Globus pallidus (tissue), 1 donor: ENCODE data around the gene OR1S1.
"Not testable (repeated sequence)": the region's sequence is repeated elsewhere in the genome, so short reads cannot be mapped to it uniquely, and the experiment has no call there.

Source experiments
- DNase-seq: peaks from one replicate; pipeline ENCODE4 v3.0.0-alpha.2; 2015; ENCODE audit warnings: low spot score

Gene OR1S1

GRCh38 chr11:58212420-58212819 is at the start of gene OR1S1:
Gene OR1S1, plus strand, starts transcription at chr11:58212720.
- not testable (repeated sequence) for DNase-seq

DNA sequence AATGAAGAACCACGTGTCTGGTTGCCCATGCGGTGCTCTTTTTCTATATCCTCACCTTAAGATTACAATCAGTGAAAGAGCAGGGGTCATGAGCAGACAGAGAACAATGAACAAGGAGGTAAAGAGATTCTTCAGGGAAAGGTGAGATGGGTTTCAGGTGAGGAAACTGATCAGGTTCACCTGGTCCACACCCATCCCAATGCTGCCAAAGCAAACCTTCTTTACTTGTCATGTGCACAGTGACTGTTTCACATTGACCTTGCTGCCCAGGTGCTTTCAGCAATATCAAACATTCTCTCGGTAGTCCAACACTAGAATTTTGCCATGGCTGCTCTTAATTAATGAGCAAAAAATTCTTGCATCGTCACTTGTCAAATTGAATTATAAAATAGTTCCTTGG is 48.1 kb upstream of the OR1S1 start:
- no peak for DNase-seq

- no peak for DNase-seq
Measured at GRCh38 chr11:58164990-58165389, 47.5 kb upstream of the OR1S1 start.

DNA sequence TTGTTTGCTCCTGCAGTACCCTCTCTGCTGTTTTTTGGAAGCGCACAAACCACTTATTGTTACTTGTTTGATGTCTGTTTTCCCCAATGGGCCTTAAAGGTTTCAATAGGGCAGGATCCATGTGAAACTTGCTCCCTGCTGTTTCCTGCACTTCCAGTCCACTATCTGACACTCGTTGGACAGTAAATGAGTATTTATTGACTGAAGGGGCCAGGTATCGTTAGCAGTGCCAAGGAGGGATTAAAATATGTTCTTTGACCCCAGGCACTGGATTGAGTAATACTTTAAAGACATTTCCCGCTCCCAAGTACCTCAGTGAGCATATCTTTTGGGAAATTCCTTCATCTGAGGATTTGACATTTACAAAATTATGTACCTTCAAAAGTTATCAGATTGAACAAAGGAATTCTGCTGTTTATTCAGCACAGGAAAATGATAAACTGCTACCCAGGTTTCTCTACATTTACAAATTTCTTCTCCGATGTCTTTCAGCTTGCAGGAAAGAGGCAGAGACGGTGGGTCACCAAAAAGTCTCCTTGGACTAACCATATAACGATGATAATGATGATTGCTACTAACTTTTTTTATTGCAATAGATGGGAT is 46.9 kb upstream of the OR1S1 start:
- DNase-seq = no peak

DNA sequence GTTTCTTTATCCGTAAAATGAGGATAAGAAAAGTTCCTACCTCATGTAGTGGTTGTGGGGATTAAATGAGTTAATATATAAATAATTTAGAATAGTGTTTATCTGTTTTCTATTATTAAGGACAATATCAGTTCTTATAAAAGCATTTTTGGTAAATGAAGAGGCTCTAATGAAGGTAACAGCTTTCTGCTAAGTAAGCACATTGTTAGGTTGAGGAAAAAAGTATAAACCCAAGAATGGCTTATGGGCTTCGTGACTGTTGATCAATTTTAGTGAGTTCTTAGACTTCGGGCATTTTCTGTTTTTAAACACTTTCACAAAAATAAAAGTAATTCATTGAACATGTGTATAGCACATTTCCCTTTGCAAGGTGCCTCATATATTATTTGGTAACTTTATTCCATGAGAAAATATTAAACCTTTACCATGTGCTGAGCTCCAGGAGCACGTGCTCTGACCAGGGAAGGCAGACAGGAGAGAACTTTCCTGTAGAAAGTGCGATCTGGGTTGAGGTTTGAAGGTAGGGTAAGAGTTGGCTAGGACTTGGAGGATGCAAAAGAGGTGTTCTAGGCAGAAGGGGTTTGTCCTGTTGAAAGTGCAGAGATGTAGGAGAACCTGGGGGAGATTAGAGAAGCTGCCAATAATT is 35.0 kb upstream of the OR1S1 start:
- no peak for DNase-seq

DNA sequence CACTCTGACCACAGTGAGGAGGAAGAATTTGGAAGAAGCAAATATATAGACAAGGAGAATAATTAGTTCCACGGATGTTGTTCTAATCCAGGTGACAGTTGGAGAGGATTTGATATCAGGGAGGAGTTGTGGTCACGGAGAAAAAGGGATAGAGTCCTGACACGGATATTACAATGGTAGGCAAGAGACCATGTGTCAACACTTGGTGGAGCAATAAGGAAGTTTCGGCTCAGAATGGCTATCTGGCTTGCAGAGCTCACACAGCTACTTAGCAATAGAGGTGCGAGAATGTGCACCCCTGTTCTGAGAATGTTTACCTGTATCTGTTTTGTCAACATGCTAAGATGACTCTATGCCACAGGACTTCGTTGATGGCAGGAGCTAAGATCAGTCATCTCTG is 34.1 kb upstream of the OR1S1 start:
- no peak for DNase-seq

GRCh38 chr11:58179648-58180047 is 32.9 kb upstream of the OR1S1 start:
- DNase-seq = no peak

- DNase-seq = no peak
Measured at GRCh38 chr11:58186938-58187337, 25.6 kb upstream of the OR1S1 start.

DNA sequence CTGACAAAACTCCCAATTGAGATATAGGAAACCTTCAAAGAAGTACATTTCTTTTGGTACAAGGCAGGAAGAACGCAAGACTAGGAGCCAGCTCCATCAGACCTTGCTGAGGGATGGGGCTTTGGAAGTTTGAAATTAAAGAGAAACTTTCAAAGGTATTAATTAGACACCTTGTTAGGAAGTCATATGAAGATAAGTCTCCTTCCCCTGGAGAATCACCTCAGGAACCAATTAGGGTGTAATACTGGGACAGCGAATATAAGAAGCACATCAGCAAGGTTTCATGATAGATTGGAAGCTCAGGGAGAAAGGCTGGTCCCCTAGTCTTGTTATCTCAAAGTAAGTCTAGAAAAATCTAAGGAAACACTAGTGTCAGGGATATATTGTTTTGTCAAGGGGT is 23.8 kb upstream of the OR1S1 start, which contains the start of gene OR9Q2:
TSS of gene OR9Q2 (plus strand) at position 301 of the 400 bp plus-strand sequence. CDS start 1,421 bp downstream, outside the sequence.
- DNase-seq = no peak

DNA sequence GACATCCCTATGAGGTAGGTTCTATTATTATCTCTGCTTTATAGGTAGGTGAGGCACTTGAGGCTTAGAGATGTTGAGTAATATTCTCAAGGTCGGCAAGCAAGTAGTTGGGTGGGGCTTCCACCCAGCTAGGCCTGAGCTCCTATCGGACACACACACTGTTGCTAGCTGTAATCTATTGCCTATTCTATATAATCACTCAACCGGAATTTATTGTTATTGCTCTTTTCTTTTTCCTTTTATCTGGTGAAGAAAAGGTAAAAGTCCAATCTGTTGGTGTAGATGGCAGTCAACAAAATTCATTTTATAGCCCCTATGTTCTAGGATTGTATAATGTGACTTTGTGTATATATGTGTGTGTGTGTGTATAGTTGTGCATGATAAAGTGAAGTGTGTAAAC is 20.3 kb upstream of the OR1S1 start:
- DNase-seq = no peak

DNA sequence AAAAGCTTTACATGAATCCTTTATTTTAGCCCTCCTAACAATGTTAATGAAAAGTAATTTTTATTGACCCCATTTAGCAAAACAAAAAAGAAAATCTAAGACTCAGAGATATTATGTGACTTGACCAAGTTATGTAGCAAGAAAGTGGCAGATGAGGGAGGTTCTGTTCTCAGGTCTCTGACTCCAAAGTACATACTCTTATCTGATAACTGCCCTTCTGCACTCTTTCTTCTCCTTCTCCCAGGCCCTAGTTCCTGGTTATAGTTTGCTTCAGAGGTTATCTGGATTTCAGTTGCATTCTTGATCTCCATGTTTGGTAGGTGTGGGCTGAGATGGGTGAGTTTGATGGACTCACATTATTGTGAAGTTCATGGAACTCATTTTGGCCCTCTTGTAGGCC is 19.1 kb upstream of the OR1S1 start:
- no peak for DNase-seq

GRCh38 chr11:58195939-58196338 is 16.6 kb upstream of the OR1S1 start:
- DNase-seq = no peak

DNA sequence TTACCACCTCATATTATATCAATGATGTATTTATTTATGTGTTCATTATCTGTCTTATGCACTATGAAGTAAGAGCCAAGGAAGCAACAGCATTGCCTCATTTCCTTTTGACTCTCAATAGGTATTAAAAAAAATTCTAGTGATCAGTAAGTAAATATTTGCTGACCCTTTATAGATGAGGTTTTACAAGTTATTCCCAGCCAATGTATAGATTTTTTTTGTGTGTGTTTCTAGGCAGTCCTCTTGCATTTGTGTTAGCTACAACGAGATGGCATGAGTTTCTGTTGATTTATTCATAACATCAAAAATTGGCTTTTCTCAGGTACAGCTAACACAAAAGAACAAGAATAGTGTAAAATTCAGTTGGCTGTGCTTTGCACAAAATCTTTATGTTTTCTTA is 13.2 kb upstream of the OR1S1 start:
- DNase-seq = no peak

DNA sequence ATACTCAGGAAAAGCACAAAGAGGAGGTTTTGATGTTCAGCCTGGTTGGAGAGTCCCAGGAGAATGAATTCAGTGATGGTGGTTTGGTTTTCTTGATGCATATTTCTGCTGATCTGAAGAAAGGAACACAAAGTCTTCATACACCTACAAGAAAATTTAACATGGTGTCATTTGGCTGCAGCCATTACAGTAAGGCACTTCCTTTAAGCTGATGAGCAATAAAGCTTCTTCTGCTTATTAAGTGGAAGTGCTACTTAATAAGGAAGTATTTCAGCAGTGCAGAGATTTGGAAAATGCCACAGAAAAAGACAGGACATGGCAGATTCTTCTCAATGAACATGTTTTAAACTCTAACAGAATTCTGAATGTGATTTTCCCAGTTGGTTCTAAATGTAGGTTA is 8.5 kb upstream of the OR1S1 start, which contains the start of gene OR1S2:
TSS of gene OR1S2 (minus strand) at position 101 of the 400 bp plus-strand sequence. CDS start at position 101, 0 bp downstream.
- no peak for DNase-seq

- DNase-seq = no peak
Measured at GRCh38 chr11:58216476-58216875, 4.0 kb downstream of the OR1S1 start.

- DNase-seq = no peak
Measured at GRCh38 chr11:58222721-58223120, 10.2 kb downstream of the OR1S1 start.

DNA sequence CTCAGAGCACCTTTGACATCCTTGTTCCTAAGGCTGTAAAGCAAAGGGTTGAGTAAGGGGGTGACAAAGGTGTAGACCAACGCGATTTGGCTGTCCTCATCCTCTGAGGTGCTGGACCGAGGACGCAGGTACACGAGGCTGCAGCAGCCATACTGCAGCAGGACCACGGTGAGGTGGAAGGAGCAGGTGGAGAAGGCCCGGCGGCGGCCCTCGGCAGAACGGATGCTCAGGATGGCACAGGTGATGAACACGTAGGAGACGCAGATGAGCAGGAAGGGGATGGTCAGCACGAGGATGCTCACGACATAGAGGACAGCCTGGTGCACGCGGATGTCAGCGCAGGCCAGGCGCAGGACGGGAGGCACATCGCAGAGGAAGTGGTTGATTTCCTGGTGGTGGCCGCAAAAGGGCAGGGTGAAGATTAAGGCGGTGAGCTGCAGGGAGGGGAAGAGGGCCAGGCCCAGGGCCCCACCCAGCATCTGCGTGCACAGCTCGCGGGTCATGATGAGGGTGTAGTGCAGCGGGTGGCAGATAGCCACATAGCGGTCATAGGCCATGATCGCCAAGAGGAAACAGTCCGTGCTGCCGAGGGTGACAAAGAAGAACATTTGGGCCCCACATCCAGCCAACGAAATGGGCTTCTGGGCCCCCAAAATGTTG is 15.6 kb downstream of the OR1S1 start:
- DNase-seq = no peak

DNA sequence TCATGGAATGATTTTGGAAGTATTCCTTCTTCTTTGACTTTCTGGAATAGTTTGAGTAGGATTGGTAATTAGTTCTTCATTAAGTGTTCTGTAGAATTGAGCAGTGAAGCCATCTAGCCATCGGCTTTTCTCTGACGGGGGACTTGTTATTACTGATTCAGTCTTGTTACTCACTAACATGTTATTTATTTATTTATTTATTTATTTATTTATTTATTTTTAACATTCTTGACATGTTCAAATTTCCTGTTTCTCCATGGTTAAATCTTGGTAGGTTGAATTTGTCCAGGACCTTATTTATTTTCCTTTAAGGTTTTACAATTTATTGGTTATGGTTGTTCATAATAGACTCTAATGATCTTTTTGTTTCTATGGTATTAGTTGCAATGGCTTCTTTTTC is 31.4 kb downstream of the OR1S1 start:
- DNase-seq = no peak

GRCh38 chr11:58254936-58255335 is 42.4 kb downstream of the OR1S1 start:
- no peak for DNase-seq

GRCh38 chr11:58259983-58260382 is 47.5 kb downstream of the OR1S1 start:
- DNase-seq = no peak
